RWPE2 (cell line): ENCODE results near the gene MERTK.

Experiments
- ATAC-seq: fragments of 200-7000 bp; cut with Tn5 transposase; 3 replicates; pipeline ENCODE4 v1.9.1; 2021; ENCODE audit warnings: low read depth
- DNase-seq: peaks from one replicate; pipeline ENCODE4 v3.0.0-alpha.2; 2020; ENCODE audit warnings: low spot score
- H3K27ac ChIP-seq: fragments of 450-650 bp; 2 replicates; pipeline ENCODE4 v1.5.1; 2017; ENCODE audit warnings: mild to moderate bottlenecking; ENCODE audit not compliant: poor library complexity, severe bottlenecking
- H3K27me3 ChIP-seq: fragments of 250-450 bp; sonication (Bioruptor Pico); 2 replicates; pipeline ENCODE4 v1.5.1; 2021; ENCODE audit warnings: mild to moderate bottlenecking, moderate library complexity; ENCODE audit not compliant: insufficient read depth, poor library complexity, severe bottlenecking
- H3K36me3 ChIP-seq: fragments of 250-450 bp; sonication (Bioruptor Pico); 2 replicates; pipeline ENCODE4 v1.5.1; 2020; ENCODE audit warnings: low read depth, mild to moderate bottlenecking, moderate library complexity
- H3K4me1 ChIP-seq: fragments of 250-450 bp; sonication (Bioruptor Pico); 2 replicates; pipeline ENCODE4 v1.5.1; 2021; ENCODE audit warnings: mild to moderate bottlenecking, moderate library complexity; ENCODE audit not compliant: insufficient read depth, poor library complexity, severe bottlenecking
- H3K4me3 ChIP-seq: fragments of 250-450 bp; sonication (Bioruptor Pico); 2 replicates; pipeline ENCODE4 v1.5.1; 2021; ENCODE audit warnings: mild to moderate bottlenecking, moderate library complexity; ENCODE audit not compliant: severe bottlenecking
- H3K9me3 ChIP-seq: fragments of 250-450 bp; sonication (Bioruptor Pico); 2 replicates; pipeline ENCODE4 v1.5.1; 2021; ENCODE audit warnings: mild to moderate bottlenecking, moderate library complexity; ENCODE audit not compliant: severe bottlenecking
- TF ChIP-seq, protein P1 (sequence below): fragments of 450-650 bp; IDR thresholded peaks from one replicate; pipeline ENCODE4 v1.5.1; 2017; ENCODE audit warnings: mild to moderate bottlenecking, moderate library complexity; ENCODE audit not compliant: poor library complexity, severe bottlenecking

The MERTK gene

DNA sequence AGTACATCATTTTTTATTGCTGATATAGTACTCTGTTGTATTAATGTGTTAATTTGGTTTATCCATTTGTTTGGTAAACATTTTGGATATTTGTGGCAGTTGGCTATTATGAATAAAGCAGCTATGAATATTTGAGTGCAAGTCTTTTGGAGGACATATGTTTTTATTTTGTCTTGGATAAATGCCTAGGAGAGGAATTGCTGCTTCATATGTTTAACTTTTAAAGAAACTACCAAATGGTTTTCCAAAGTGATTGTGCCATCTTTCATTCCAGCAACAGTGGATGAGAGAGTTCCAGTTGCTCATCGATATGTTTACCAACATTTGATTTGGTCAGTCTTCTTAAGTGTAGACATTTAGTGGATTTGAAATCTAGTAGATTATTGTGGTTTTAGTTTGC lies 51.8 kb downstream of the MERTK start:
- Histone ChIP-seq H3K4me1 (peaks cover 11% of the 10 kb centered on the region), H3K27me3 (peaks cover 9% of the 10 kb centered on the region), H3K9me3 (no peaks in the 10 kb centered on the region), H3K4me3 (no peak overlapping the region), H3K27ac (no peak overlapping the region), H3K36me3 (no peaks in the 10 kb centered on the region)
- TF ChIP-seq, protein P1, sequence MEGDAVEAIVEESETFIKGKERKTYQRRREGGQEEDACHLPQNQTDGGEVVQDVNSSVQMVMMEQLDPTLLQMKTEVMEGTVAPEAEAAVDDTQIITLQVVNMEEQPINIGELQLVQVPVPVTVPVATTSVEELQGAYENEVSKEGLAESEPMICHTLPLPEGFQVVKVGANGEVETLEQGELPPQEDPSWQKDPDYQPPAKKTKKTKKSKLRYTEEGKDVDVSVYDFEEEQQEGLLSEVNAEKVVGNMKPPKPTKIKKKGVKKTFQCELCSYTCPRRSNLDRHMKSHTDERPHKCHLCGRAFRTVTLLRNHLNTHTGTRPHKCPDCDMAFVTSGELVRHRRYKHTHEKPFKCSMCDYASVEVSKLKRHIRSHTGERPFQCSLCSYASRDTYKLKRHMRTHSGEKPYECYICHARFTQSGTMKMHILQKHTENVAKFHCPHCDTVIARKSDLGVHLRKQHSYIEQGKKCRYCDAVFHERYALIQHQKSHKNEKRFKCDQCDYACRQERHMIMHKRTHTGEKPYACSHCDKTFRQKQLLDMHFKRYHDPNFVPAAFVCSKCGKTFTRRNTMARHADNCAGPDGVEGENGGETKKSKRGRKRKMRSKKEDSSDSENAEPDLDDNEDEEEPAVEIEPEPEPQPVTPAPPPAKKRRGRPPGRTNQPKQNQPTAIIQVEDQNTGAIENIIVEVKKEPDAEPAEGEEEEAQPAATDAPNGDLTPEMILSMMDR, result no peak
- DNase-seq (no peak), ATAC-seq (no peak)

DNA sequence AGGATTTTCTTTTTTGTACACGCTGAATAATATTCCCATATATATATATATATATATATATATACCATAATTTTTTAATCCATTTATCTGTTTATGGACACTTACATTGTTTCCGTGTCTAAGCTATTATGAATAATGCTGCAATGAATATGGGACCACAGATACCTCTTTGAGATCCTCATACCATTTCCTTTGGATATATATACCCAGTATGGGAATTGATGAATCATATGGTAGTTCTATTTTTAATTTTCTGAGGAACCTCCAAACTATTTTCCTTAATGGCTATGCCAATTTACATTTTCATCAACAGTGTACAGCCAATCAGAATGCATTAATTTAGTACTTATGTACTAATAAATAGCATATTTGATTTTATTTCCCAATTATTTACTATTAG lies 53.1 kb downstream of the MERTK start:
- no peak overlapping the region for H3K4me3 ChIP-seq
- H3K9me3 ChIP-seq, result no peaks in the 10 kb centered on the region
- DNase-seq (no peak), ATAC-seq (no peak)
- TF ChIP-seq, protein P1, result no peak
- peaks cover 4% of the 10 kb centered on the region for H3K4me1 ChIP-seq
- H3K27me3 ChIP-seq, result peaks cover 12% of the 10 kb centered on the region
- no peak overlapping the region for H3K27ac ChIP-seq
- no peaks in the 10 kb centered on the region for H3K36me3 ChIP-seq

DNA sequence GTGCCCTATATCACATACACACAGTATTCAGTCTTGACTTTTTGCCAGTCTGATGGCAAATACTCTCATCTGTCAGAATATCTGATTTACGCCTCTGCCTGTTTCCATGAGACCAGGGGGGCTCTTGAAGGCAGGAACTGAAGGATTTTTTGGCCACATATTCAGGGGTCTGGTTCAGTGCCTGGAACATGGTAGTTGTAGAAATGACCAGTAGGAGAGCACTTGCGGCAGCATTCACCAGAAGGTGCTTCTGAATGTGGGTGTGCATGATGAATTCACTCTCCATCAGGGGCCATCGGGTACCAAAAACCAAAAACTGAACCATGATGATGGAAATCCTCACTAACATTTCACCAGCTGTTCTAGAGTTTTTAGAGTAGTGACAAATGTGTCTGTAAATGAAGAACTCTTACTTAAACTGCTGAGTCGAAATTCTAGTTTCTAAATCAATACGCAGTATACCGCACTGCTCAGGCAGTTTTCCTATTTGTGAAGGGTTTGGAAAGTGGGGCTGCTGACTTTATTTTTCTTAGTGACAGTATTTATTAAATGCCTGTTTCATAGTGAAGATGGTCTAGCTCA lies 54.6 kb downstream of the MERTK start:
- DNase-seq (no peak), ATAC-seq (no peak)
- TF ChIP-seq, protein P1, result no peak
- Histone ChIP-seq H3K36me3 (no peaks in the 10 kb centered on the region), H3K27me3 (peaks cover 12% of the 10 kb centered on the region), H3K4me3 (no peak overlapping the region), H3K27ac (no peak overlapping the region), H3K4me1 (no peaks in the 10 kb centered on the region), H3K9me3 (no peaks in the 10 kb centered on the region)

DNA sequence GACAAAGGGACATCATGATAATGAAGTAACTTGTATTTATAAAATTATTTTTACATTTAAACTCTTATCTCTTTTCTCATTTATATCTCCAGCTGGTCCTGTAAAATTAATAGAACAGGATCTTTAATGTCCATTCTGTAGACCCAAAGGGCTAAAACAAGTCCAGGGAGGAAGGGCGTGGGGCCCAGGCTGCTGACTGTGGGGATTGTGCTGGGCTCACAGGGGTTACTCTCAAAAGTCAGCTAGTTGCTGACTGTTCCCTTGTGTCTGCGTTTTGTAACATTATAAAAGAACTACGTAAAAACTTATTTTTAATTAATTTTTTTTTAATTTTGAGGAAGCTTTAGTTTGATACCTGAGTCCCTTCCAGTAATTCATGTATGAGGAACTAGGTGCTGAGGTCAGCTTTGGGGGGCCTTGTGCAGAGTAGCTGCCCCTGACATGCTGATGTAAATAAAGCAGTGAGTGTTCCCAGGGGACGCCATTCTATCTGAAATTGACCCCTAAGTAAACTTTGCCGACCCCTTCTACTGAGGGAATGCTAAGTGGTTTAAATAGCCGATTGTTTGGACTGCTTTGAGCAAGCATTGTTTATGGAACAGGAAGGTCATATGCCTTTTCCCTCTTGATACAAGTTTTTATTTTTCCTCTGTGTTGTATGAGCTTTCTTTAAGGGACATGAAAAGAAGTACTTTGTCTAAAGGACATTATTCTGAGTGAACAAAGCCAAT lies 56.4 kb downstream of the MERTK start:
- H3K9me3 ChIP-seq, result no peaks in the 10 kb centered on the region
- H3K4me3 ChIP-seq, result no peak overlapping the region
- H3K36me3 ChIP-seq, result no peaks in the 10 kb centered on the region
- no peak overlapping the region for H3K27ac ChIP-seq
- DNase-seq, result no peak
- no peak for ATAC-seq
- peaks cover 12% of the 10 kb centered on the region for H3K27me3 ChIP-seq
- H3K4me1 ChIP-seq, result no peaks in the 10 kb centered on the region
- TF ChIP-seq, protein P1, result no peak

DNA sequence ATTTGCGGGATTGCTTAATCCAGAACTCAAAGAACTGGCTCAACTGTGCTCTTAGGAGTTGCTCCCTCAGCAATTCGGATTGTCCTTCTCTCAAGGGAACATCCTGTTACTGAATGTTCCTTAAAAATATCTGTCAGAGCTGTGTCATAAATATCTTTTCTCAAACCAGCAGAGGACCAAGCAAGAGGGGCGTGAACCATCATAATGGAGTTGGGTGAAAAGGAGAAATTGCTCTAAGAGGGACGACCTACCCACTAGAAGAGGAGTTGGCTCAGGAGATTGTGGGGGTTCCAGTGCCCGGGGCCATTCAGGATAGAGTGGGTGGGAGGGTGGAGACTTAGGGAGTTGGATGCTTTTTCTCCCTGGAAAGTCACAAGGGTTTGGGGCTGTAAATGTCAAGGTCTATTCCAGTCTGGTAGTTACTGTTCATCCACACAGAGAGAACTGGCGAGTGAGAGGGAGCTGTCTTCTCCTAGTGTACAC lies 59.5 kb downstream of the MERTK start:
- H3K27me3 ChIP-seq, result peaks cover 4% of the 10 kb centered on the region
- DNase-seq, result no peak
- H3K9me3 ChIP-seq, result no peaks in the 10 kb centered on the region
- TF ChIP-seq, protein P1, result no peak
- H3K4me3 ChIP-seq, result no peak overlapping the region
- H3K4me1 ChIP-seq, result no peaks in the 10 kb centered on the region
- no peak for ATAC-seq
- H3K36me3 ChIP-seq, result no peaks in the 10 kb centered on the region
- no peak overlapping the region for H3K27ac ChIP-seq
